HepG2 (cell line): ENCODE measurements around the gene AGRP. TPM values are rescaled to one million over a fixed set of nuclear protein-coding genes. Genes with fewer than 3 reads are reported as not detected.

Source experiments
- FOXK1 ChIP-seq: sonication (generic); formaldehyde crosslinking; IDR thresholded peaks from 2 replicates; pipeline ENCODE4 v1.4.0; 2020; ENCODE audit warnings: low read depth, missing genetic modification reagents, borderline replicate concordance
- HNRNPUL1 ChIP-seq: fragments of 200-400 bp; formaldehyde crosslinking; IDR thresholded peaks from 2 replicates; pipeline ENCODE4 v1.6.1; 2017; ENCODE audit warnings: low read depth, mild to moderate bottlenecking, low read length, moderate library complexity
- KDM2A ChIP-seq: sonication (generic); formaldehyde crosslinking; IDR thresholded peaks from 2 replicates; pipeline ENCODE4 v1.4.0; 2020; ENCODE audit warnings: low read depth, missing genetic modification reagents, borderline replicate concordance
- ONECUT2 ChIP-seq: sonication (generic); formaldehyde crosslinking; IDR thresholded peaks from 2 replicates; pipeline ENCODE4 v1.4.0; 2020; ENCODE audit warnings: missing genetic modification reagents
- PAWR ChIP-seq: sonication (generic); formaldehyde crosslinking; IDR thresholded peaks from 2 replicates; pipeline ENCODE4 v1.4.0; 2020; ENCODE audit warnings: missing genetic modification reagents, mild to moderate bottlenecking, borderline replicate concordance
- PLRG1 ChIP-seq: fragments of 450-650 bp; conservative IDR thresholded peaks from 2 replicates; pipeline ENCODE4 v1.6.1; 2016
- SP4 ChIP-seq: sonication (generic); formaldehyde crosslinking; IDR thresholded peaks from 2 replicates; pipeline ENCODE4 v1.8.1; 2023; ENCODE audit warnings: mild to moderate bottlenecking, missing genetic modification reagents
- THAP9 ChIP-seq: sonication (generic); formaldehyde crosslinking; IDR thresholded peaks from 2 replicates; pipeline ENCODE4; 2020; ENCODE audit warnings: missing genetic modification reagents, mild to moderate bottlenecking, borderline replicate concordance
- TRIM24 ChIP-seq: sonication (generic); formaldehyde crosslinking; IDR thresholded peaks from 2 replicates; pipeline ENCODE4 v1.8.0; 2022; ENCODE audit warnings: mild to moderate bottlenecking, missing genetic modification reagents
- XBP1 ChIP-seq: sonication (generic); formaldehyde crosslinking; IDR thresholded peaks from 2 replicates; pipeline ENCODE4 v1.5.0; 2020; ENCODE audit warnings: missing genetic modification reagents
- ZFY ChIP-seq: sonication (generic); formaldehyde crosslinking; IDR thresholded peaks from 2 replicates; pipeline ENCODE4 v1.4.0; 2020; ENCODE audit warnings: missing genetic modification reagents
- ZNF263 ChIP-seq: sonication (generic); formaldehyde crosslinking; IDR thresholded peaks from 2 replicates; pipeline ENCODE4 v1.4.0; 2020; ENCODE audit warnings: missing genetic modification reagents
- ZNF30 ChIP-seq: sonication (generic); formaldehyde crosslinking; IDR thresholded peaks from 2 replicates; pipeline ENCODE4 v1.5.0; 2020; ENCODE audit warnings: mild to moderate bottlenecking, missing genetic modification reagents
- ZNF615 ChIP-seq: sonication (generic); formaldehyde crosslinking; IDR thresholded peaks from 2 replicates; pipeline ENCODE4 v1.5.0; 2020; ENCODE audit warnings: mild to moderate bottlenecking, missing genetic modification reagents, borderline replicate concordance
- ZNF616 ChIP-seq: sonication (generic); formaldehyde crosslinking; IDR thresholded peaks from 2 replicates; pipeline ENCODE4 v1.5.0; 2020; ENCODE audit warnings: low read depth, mild to moderate bottlenecking, missing genetic modification reagents
- ZNF672 ChIP-seq: sonication (generic); formaldehyde crosslinking; IDR thresholded peaks from 2 replicates; pipeline ENCODE4 v1.8.1; 2022; ENCODE audit warnings: missing genetic modification reagents
- ZNF782 ChIP-seq: sonication (generic); formaldehyde crosslinking; IDR thresholded peaks from 2 replicates; pipeline ENCODE4 v1.4.0; 2020; ENCODE audit warnings: missing genetic modification reagents, mild to moderate bottlenecking, borderline replicate concordance
- ZSCAN30 ChIP-seq: sonication (generic); formaldehyde crosslinking; IDR thresholded peaks from 2 replicates; pipeline ENCODE4 v1.5.0; 2020; ENCODE audit warnings: mild to moderate bottlenecking, missing genetic modification reagents
- ZSCAN5A ChIP-seq: sonication (generic); formaldehyde crosslinking; IDR thresholded peaks from 2 replicates; pipeline ENCODE4 v1.8.0; 2022; ENCODE audit warnings: mild to moderate bottlenecking, missing genetic modification reagents, borderline replicate concordance
- polyA plus RNA-seq, 8 experiments: library from polyadenylated mRNA; depleted of rRNA in 3 of 8; stranded (reverse) in 7 of 8; unstranded in 1 of 8; fragments of >200 nt; fragmentation: Illumina TruSeq in 4 of 8; extraction: Trizol in 4 of 8; gene quantifications; 2 replicates each; pipeline versions ENCODE4 v1.2.1 to v1.2.3, GENCODE V29; 2011 to 2016; ENCODE audit warnings: low read depth in 4 of 8, missing spikeins in 1 of 8, mixed read lengths in 1 of 8; ENCODE audit not compliant: insufficient read depth in 1 of 8
- total RNA-seq, 5 experiments: library from RNA; depleted of rRNA; stranded (reverse); fragments of >200 nt; fragmentation: Illumina TruSeq; extraction: Trizol; gene quantifications; 2 replicates each; pipeline ENCODE4 v1.2.3, GENCODE V29; 2016; ENCODE audit warnings: low read depth in 1 of 5
- TF ChIP-seq, protein P1 (sequence below): IDR thresholded peaks from 2 replicates; pipeline ENCODE4 v1.6.1; 2016; ENCODE audit warnings: low read depth, control low read depth
- TF ChIP-seq, protein P2 (sequence below): sonication (generic); formaldehyde crosslinking; IDR thresholded peaks from 2 replicates; pipeline ENCODE4 v1.5.1; 2020; ENCODE audit warnings: missing genetic modification reagents, mild to moderate bottlenecking, borderline replicate concordance
- TF ChIP-seq, protein P3 (sequence below): sonication (generic); formaldehyde crosslinking; IDR thresholded peaks from 2 replicates; pipeline ENCODE4 v1.8.1; 2023; ENCODE audit warnings: mild to moderate bottlenecking, inconsistent platforms, moderate library complexity, missing genetic modification reagents, borderline replicate concordance

AGRP gene
- total and polyA plus RNA-seq, 2 of the 13 experiments (the other 11 are each of a cell fraction or from before 2014, with no cell fraction given) = not detected

DNA sequence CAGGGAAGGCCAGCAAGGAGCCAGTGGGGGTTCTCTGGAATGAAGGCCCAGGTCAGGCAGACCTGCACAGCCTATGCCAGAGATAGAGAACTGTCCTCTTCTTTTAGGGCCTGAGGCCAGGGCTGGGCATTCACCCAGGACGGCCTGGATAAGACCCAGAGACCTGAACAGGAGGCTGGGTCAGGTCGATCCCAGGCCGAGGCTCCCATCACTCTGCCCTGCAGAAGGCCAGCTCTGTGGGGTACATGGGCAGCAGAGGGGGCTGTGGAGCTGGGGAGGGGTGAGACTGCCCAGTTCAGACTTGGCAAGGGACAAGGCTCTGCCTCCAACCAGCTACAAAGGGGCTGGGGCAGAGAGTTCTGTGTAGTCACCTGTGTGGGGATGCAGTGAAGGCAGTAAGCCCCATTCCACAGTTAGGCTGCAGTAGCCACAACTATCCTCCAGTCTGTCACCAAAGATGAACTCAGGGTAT lies 37.9 kb downstream of the AGRP start (continued):
- TF ChIP-seq THAP9 (CRISPR knock-in tag) = no peak
- no peak for TF ChIP-seq HNRNPUL1
- no peak for TF ChIP-seq ZNF782
- no peak for TF ChIP-seq ZFY (CRISPR knock-in tag)
- TF ChIP-seq ZNF615 (CRISPR knock-in tag) = no peak
- TF ChIP-seq TRIM24 = no peak
- no peak for TF ChIP-seq ZNF672 (CRISPR knock-in tag)
- TF ChIP-seq ONECUT2 (CRISPR knock-in tag) = no peak
- TF ChIP-seq ZNF263 (CRISPR knock-in tag) = no peak
- TF ChIP-seq, protein P1, sequence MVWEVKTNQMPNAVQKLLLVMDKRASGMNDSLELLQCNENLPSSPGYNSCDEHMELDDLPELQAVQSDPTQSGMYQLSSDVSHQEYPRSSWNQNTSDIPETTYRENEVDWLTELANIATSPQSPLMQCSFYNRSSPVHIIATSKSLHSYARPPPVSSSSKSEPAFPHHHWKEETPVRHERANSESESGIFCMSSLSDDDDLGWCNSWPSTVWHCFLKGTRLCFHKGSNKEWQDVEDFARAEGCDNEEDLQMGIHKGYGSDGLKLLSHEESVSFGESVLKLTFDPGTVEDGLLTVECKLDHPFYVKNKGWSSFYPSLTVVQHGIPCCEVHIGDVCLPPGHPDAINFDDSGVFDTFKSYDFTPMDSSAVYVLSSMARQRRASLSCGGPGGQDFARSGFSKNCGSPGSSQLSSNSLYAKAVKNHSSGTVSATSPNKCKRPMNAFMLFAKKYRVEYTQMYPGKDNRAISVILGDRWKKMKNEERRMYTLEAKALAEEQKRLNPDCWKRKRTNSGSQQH (CRISPR knock-in tag) = no peak
- no peak for TF ChIP-seq SP4 (CRISPR knock-in tag)
- TF ChIP-seq XBP1 (CRISPR knock-in tag) = no peak
- TF ChIP-seq, protein P2, sequence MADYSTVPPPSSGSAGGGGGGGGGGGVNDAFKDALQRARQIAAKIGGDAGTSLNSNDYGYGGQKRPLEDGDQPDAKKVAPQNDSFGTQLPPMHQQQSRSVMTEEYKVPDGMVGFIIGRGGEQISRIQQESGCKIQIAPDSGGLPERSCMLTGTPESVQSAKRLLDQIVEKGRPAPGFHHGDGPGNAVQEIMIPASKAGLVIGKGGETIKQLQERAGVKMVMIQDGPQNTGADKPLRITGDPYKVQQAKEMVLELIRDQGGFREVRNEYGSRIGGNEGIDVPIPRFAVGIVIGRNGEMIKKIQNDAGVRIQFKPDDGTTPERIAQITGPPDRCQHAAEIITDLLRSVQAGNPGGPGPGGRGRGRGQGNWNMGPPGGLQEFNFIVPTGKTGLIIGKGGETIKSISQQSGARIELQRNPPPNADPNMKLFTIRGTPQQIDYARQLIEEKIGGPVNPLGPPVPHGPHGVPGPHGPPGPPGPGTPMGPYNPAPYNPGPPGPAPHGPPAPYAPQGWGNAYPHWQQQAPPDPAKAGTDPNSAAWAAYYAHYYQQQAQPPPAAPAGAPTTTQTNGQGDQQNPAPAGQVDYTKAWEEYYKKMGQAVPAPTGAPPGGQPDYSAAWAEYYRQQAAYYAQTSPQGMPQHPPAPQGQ (CRISPR knock-in tag) = no peak
- TF ChIP-seq KDM2A (CRISPR knock-in tag) = 0 out of 2 replicates have a peak, but pooled peaks have one; percentile 17
- no peak for TF ChIP-seq FOXK1 (CRISPR knock-in tag)
- TF ChIP-seq ZNF616 (CRISPR knock-in tag) = no peak
- TF ChIP-seq PAWR (CRISPR knock-in tag) = no peak
- TF ChIP-seq ZSCAN30 (CRISPR knock-in tag) = 0 out of 2 replicates have a peak, but pooled peaks have one; percentile 47
- TF ChIP-seq, protein P3, sequence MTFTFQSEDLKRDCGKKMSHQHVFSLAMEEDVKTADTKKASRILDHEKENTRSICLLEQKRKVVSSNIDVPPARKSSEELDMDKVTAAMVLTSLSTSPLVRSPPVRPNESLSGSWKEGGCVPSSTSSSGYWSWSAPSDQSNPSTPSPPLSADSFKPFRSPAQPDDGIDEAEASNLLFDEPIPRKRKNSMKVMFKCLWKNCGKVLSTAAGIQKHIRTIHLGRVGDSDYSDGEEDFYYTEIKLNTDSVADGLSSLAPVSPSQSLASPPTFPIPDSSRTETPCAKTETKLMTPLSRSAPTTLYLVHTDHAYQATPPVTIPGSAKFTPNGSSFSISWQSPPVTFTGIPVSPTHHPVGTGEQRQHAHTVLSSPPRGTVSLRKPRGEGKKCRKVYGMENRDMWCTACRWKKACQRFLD (CRISPR knock-in tag) = no peak
- no peak for TF ChIP-seq PLRG1
- TF ChIP-seq ZNF30 (CRISPR knock-in tag) = no peak
- no peak for TF ChIP-seq ZSCAN5A
